ENCODE measurements around the gene PCCA.

DNA sequence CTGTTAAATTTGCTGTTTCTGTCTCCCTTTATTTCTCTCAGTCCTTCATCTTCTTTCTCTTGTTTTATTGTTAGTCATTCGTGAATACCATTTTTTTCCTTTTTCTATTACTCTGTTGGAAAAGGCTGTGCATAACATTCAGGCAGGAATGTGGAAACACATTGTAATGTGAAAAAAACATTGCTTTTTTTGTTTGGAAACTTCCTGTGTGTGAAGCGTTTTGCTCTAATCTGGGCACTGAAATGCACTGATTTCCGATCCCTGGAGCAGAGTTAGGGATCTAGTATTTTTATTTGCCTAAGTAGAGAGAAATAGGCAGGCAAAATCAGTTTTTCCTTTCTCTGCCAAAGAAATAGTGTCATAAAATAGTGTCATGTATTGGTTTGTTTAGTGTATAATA, 155.5 kb downstream of the PCCA start:
- TF ChIP-seq RCOR1 (IDR thresholded peaks at IDR 0.05; ENCODE audit: low read length) (no peak), GABPA (IDR thresholded peaks at IDR 0.05; ENCODE audit: low read depth) (no peak), FOXJ3 (CRISPR knock-in tag; IDR thresholded peaks at IDR 0.05) (no peak), JUND (IDR thresholded peaks at IDR 0.05) (no peak), EP300 (IDR thresholded peaks at IDR 0.05; ENCODE audit: borderline replicate concordance in 1 of 2, low read depth in 1 of 2, low read length in 1 of 2) (no peak), POLR2AphosphoS5 (IDR thresholded peaks at IDR 0.05; ENCODE audit: low read depth, low read length) (no peak), CHD2 (IDR thresholded peaks at IDR 0.05; ENCODE audit: low read length, partially characterized antibody) (no peak), SIN3A (IDR thresholded peaks at IDR 0.05; ENCODE audit: borderline replicate concordance, low read depth, low read length) (no peak)
- TF ChIP-seq, protein P1, sequence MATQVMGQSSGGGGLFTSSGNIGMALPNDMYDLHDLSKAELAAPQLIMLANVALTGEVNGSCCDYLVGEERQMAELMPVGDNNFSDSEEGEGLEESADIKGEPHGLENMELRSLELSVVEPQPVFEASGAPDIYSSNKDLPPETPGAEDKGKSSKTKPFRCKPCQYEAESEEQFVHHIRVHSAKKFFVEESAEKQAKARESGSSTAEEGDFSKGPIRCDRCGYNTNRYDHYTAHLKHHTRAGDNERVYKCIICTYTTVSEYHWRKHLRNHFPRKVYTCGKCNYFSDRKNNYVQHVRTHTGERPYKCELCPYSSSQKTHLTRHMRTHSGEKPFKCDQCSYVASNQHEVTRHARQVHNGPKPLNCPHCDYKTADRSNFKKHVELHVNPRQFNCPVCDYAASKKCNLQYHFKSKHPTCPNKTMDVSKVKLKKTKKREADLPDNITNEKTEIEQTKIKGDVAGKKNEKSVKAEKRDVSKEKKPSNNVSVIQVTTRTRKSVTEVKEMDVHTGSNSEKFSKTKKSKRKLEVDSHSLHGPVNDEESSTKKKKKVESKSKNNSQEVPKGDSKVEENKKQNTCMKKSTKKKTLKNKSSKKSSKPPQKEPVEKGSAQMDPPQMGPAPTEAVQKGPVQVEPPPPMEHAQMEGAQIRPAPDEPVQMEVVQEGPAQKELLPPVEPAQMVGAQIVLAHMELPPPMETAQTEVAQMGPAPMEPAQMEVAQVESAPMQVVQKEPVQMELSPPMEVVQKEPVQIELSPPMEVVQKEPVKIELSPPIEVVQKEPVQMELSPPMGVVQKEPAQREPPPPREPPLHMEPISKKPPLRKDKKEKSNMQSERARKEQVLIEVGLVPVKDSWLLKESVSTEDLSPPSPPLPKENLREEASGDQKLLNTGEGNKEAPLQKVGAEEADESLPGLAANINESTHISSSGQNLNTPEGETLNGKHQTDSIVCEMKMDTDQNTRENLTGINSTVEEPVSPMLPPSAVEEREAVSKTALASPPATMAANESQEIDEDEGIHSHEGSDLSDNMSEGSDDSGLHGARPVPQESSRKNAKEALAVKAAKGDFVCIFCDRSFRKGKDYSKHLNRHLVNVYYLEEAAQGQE (IDR thresholded peaks at IDR 0.05; ENCODE audit: low read depth, low read length), result no peak
- TF ChIP-seq, protein P2, sequence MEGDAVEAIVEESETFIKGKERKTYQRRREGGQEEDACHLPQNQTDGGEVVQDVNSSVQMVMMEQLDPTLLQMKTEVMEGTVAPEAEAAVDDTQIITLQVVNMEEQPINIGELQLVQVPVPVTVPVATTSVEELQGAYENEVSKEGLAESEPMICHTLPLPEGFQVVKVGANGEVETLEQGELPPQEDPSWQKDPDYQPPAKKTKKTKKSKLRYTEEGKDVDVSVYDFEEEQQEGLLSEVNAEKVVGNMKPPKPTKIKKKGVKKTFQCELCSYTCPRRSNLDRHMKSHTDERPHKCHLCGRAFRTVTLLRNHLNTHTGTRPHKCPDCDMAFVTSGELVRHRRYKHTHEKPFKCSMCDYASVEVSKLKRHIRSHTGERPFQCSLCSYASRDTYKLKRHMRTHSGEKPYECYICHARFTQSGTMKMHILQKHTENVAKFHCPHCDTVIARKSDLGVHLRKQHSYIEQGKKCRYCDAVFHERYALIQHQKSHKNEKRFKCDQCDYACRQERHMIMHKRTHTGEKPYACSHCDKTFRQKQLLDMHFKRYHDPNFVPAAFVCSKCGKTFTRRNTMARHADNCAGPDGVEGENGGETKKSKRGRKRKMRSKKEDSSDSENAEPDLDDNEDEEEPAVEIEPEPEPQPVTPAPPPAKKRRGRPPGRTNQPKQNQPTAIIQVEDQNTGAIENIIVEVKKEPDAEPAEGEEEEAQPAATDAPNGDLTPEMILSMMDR (IDR thresholded peaks at IDR 0.05), result no peak
- TF ChIP-seq, protein P3, sequence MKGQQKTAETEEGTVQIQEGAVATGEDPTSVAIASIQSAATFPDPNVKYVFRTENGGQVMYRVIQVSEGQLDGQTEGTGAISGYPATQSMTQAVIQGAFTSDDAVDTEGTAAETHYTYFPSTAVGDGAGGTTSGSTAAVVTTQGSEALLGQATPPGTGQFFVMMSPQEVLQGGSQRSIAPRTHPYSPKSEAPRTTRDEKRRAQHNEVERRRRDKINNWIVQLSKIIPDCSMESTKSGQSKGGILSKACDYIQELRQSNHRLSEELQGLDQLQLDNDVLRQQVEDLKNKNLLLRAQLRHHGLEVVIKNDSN (IDR thresholded peaks at IDR 0.05; ENCODE audit: borderline replicate concordance, low read depth), result no peak
